ENCODE measurements around the gene UNC13C. TPM values are rescaled to one million over a fixed set of nuclear protein-coding genes. Genes with fewer than 3 reads are reported as not detected.

UNC13C gene
- total and polyA plus RNA-seq, 5 donors from 2014 or later = not detected

DNA sequence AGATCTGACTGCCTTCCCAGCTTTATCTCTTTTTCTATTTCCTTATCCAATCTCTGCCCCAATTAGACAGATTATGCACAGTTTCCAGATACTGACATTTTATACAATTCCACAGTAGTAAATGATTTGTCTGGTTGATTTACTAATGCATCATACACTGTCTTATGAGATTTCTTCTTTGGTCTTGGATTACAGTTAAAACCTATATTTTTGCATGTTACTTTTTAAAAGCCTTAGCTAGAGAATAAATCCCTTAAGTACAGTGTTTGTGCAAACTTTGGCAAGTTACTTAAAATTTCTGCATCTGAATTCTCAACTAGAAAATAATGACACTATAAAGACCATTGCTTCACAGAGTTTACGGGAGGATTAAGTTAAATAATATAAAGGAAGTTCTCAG, 6.0 kb downstream of the UNC13C start:
- H3K36me3 ChIP-seq (ENCODE audit: control insufficient read depth, insufficient read depth, low read length) = no peaks in the 10 kb centered on the region
- H3K27me3 ChIP-seq (ENCODE audit: control insufficient read depth, insufficient read depth, low read length) = no peaks in the 10 kb centered on the region
- Mint-ChIP-seq H3K9me3 (peaks cover 0 to 6% (median 0%) of the 10 kb centered on the region in 7 donors), H3K27ac (no peak overlapping the region), H3K36me3 (no peaks in the 10 kb centered on the region), H3K4me3 (no peak overlapping the region), H3K4me1 (no peaks in the 10 kb centered on the region), H3K27me3 (peaks cover 1% of the 10 kb centered on the region)
- H3K9me3 ChIP-seq (ENCODE audit: control insufficient read depth in 2 of 2, low read length in 2 of 2) = no peaks in the 10 kb centered on the region
- no peak overlapping the region for H3K4me3 ChIP-seq (ENCODE audit: low read depth, low read length)
- no peaks in the 10 kb centered on the region for H3K4me1 ChIP-seq (ENCODE audit: control insufficient read depth, insufficient read depth, low read length, poor library complexity, severe bottlenecking)
- ATAC-seq (ENCODE audit: low read depth in 2 of 2) (no peak), DNase-seq (no peak)
- no peak overlapping the region for H3K27ac ChIP-seq (ENCODE audit: insufficient read depth, low read length, poor library complexity, severe bottlenecking)

GRCh38 chr15:53985562-53985961, 7.3 kb downstream of the UNC13C start:
- Mint-ChIP-seq H3K4me1 (no peaks in the 10 kb centered on the region), H3K27ac (no peak overlapping the region), H3K9me3 (peaks cover 0 to 6% (median 0%) of the 10 kb centered on the region in 7 donors), H3K27me3 (no peaks in the 10 kb centered on the region), H3K36me3 (no peaks in the 10 kb centered on the region), H3K4me3 (no peak overlapping the region)
- Histone ChIP-seq H3K27ac (ENCODE audit: insufficient read depth, low read length, poor library complexity, severe bottlenecking) (no peak overlapping the region), H3K36me3 (ENCODE audit: control insufficient read depth, insufficient read depth, low read length) (no peaks in the 10 kb centered on the region), H3K27me3 (ENCODE audit: control insufficient read depth, insufficient read depth, low read length) (no peaks in the 10 kb centered on the region), H3K9me3 (ENCODE audit: control insufficient read depth in 2 of 2, low read length in 2 of 2) (no peaks in the 10 kb centered on the region), H3K4me3 (ENCODE audit: low read depth, low read length) (no peak overlapping the region), H3K4me1 (ENCODE audit: control insufficient read depth, insufficient read depth, low read length, poor library complexity, severe bottlenecking) (no peaks in the 10 kb centered on the region)
- DNase-seq = no peak
- no peak for ATAC-seq (ENCODE audit: low read depth in 2 of 2)

DNA sequence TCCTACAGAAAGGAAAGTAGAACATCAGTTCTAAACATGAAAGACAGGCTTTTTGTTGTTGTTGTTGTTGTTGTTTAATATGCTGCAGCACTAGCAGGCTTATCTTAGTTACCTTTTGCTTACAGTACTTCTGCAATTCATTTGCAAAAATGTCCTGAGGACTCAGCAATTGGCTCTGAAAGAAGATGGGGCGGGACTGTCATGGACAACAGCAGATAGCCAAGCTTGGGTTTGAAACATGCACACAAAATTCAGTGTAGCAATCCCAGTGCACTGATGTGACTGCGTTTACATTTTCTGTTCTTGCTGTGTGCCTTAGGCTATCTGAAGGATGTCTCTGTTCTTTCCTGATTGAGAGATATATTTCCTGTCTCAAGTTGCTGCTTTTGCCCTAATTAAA, 9.2 kb downstream of the UNC13C start:
- Mint-ChIP-seq H3K27me3 (no peaks in the 10 kb centered on the region), H3K36me3 (no peaks in the 10 kb centered on the region), H3K27ac (no peak overlapping the region), H3K4me1 (no peaks in the 10 kb centered on the region), H3K9me3 (peaks cover 0 to 6% (median 0%) of the 10 kb centered on the region in 7 donors), H3K4me3 (no peak overlapping the region)
- DNase-seq (no peak), ATAC-seq (ENCODE audit: low read depth in 2 of 2) (no peak)
- no peak overlapping the region for H3K4me3 ChIP-seq (ENCODE audit: low read depth, low read length)
- no peaks in the 10 kb centered on the region for H3K36me3 ChIP-seq (ENCODE audit: control insufficient read depth, insufficient read depth, low read length)
- H3K4me1 ChIP-seq (ENCODE audit: control insufficient read depth, insufficient read depth, low read length, poor library complexity, severe bottlenecking) = no peaks in the 10 kb centered on the region
- no peaks in the 10 kb centered on the region for H3K27me3 ChIP-seq (ENCODE audit: control insufficient read depth, insufficient read depth, low read length)
- H3K9me3 ChIP-seq (ENCODE audit: control insufficient read depth in 2 of 2, low read length in 2 of 2) = no peaks in the 10 kb centered on the region
- H3K27ac ChIP-seq (ENCODE audit: insufficient read depth, low read length, poor library complexity, severe bottlenecking) = no peak overlapping the region

DNA sequence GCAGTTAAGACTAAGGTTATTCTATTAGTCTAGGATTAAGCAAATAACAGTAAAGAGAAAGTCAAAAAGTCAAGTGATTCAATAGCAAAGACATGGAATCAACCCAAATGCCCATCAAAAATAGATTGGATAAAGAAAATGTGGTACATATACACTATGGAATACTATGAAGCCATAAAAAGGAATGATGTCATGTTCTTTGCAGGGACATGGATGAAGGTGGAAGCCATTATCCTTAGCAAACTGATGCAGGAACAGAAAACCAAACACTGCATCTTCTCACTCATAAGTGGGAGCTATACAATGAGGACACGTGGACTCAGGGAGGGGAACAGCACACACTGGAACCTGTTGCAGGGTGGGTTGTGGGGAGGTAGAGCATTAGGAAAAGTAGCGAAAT, 29.0 kb downstream of the UNC13C start:
- no peaks in the 10 kb centered on the region for H3K9me3 ChIP-seq (ENCODE audit: control insufficient read depth in 2 of 2, low read length in 2 of 2)
- no peak overlapping the region for H3K4me3 Mint-ChIP-seq
- no peak overlapping the region for H3K27ac Mint-ChIP-seq
- no peaks in the 10 kb centered on the region for H3K36me3 ChIP-seq (ENCODE audit: control insufficient read depth, insufficient read depth, low read length)
- H3K27me3 ChIP-seq (ENCODE audit: control insufficient read depth, insufficient read depth, low read length) = no peaks in the 10 kb centered on the region
- no peak overlapping the region for H3K27ac ChIP-seq (ENCODE audit: insufficient read depth, low read length, poor library complexity, severe bottlenecking)
- no peaks in the 10 kb centered on the region for H3K4me1 Mint-ChIP-seq
- DNase-seq = no peak
- H3K4me3 ChIP-seq (ENCODE audit: low read depth, low read length) = no peak overlapping the region
- no peak for ATAC-seq (ENCODE audit: low read depth in 2 of 2)
- H3K27me3 Mint-ChIP-seq = peaks cover 5% of the 10 kb centered on the region
- no peaks in the 10 kb centered on the region for H3K4me1 ChIP-seq (ENCODE audit: control insufficient read depth, insufficient read depth, low read length, poor library complexity, severe bottlenecking)
- no peaks in the 10 kb centered on the region for H3K36me3 Mint-ChIP-seq
- H3K9me3 Mint-ChIP-seq = peaks cover 0 to 12% (median 4%) of the 10 kb centered on the region in 7 donors

GRCh38 chr15:54011656-54012055, 33.4 kb downstream of the UNC13C start:
- Mint-ChIP-seq H3K27me3 (no peaks in the 10 kb centered on the region), H3K36me3 (no peaks in the 10 kb centered on the region), H3K27ac (no peak overlapping the region), H3K4me3 (no peak overlapping the region), H3K4me1 (no peaks in the 10 kb centered on the region), H3K9me3 (peaks cover 0 to 7% (median 0%) of the 10 kb centered on the region in 7 donors)
- Histone ChIP-seq H3K9me3 (ENCODE audit: control insufficient read depth in 2 of 2, low read length in 2 of 2) (no peaks in the 10 kb centered on the region), H3K4me1 (ENCODE audit: control insufficient read depth, insufficient read depth, low read length, poor library complexity, severe bottlenecking) (no peaks in the 10 kb centered on the region), H3K27ac (ENCODE audit: insufficient read depth, low read length, poor library complexity, severe bottlenecking) (no peak overlapping the region), H3K27me3 (ENCODE audit: control insufficient read depth, insufficient read depth, low read length) (no peaks in the 10 kb centered on the region), H3K36me3 (ENCODE audit: control insufficient read depth, insufficient read depth, low read length) (no peaks in the 10 kb centered on the region), H3K4me3 (ENCODE audit: low read depth, low read length) (no peak overlapping the region)
- no peak for DNase-seq
- no peak for ATAC-seq (ENCODE audit: low read depth in 2 of 2)

DNA sequence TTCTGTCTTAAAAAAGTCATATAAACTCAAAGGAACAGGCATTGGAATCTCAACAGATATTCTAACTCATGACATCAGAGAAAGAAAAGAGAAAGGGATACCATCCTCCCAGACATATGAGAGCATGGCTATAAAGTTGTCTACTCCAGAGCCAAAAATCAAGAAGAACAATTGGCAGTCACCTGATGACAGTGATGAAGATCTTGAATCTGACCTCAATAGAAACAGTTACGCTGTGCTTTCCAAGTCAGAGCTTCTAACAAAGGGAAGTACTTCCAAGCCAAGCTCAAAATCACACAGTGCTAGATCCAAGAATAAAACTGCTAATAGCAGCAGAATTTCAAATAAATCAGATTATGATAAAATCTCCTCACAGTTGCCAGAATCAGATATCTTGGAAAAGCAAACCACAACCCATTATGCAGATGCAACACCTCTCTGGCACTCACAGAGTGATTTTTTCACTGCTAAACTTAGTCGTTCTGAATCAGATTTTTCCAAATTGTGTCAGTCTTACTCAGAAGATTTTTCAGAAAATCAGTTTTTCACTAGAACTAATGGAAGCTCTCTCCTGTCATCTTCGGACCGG, 35.9 kb downstream of the UNC13C start:
- H3K27ac Mint-ChIP-seq = peak overlapping the region in 1 of 3 donors; percentile 4
- DNase-seq (no peak), ATAC-seq (ENCODE audit: low read depth in 2 of 2) (no peak)
- peaks cover 0 to 4% (median 0%) of the 10 kb centered on the region in 7 donors for H3K9me3 Mint-ChIP-seq
- no peaks in the 10 kb centered on the region for H3K27me3 Mint-ChIP-seq
- no peaks in the 10 kb centered on the region for H3K36me3 Mint-ChIP-seq
- Histone ChIP-seq H3K27me3 (ENCODE audit: control insufficient read depth, insufficient read depth, low read length) (no peaks in the 10 kb centered on the region), H3K4me1 (ENCODE audit: control insufficient read depth, insufficient read depth, low read length, poor library complexity, severe bottlenecking) (no peaks in the 10 kb centered on the region), H3K36me3 (ENCODE audit: control insufficient read depth, insufficient read depth, low read length) (no peaks in the 10 kb centered on the region), H3K4me3 (ENCODE audit: low read depth, low read length) (no peak overlapping the region), H3K27ac (ENCODE audit: insufficient read depth, low read length, poor library complexity, severe bottlenecking) (no peak overlapping the region), H3K9me3 (ENCODE audit: control insufficient read depth in 2 of 2, low read length in 2 of 2) (no peaks in the 10 kb centered on the region)
- H3K4me1 Mint-ChIP-seq = no peaks in the 10 kb centered on the region
- H3K4me3 Mint-ChIP-seq = no peak overlapping the region

- Mint-ChIP-seq H3K36me3 (no peaks in the 10 kb centered on the region), H3K9me3 (peaks cover 0 to 5% (median 0%) of the 10 kb centered on the region in 7 donors), H3K27ac (no peak overlapping the region), H3K27me3 (no peaks in the 10 kb centered on the region), H3K4me1 (no peaks in the 10 kb centered on the region), H3K4me3 (peak overlapping the region in 1 of 4 donors; percentile 13)
- no peak overlapping the region for H3K27ac ChIP-seq (ENCODE audit: insufficient read depth, low read length, poor library complexity, severe bottlenecking)
- H3K4me1 ChIP-seq (ENCODE audit: control insufficient read depth, insufficient read depth, low read length, poor library complexity, severe bottlenecking) = no peaks in the 10 kb centered on the region
- no peaks in the 10 kb centered on the region for H3K27me3 ChIP-seq (ENCODE audit: control insufficient read depth, insufficient read depth, low read length)
- H3K4me3 ChIP-seq (ENCODE audit: low read depth, low read length) = no peak overlapping the region
- ATAC-seq (ENCODE audit: low read depth in 2 of 2) (no peak), DNase-seq (no peak)
- no peaks in the 10 kb centered on the region for H3K36me3 ChIP-seq (ENCODE audit: control insufficient read depth, insufficient read depth, low read length)
- no peaks in the 10 kb centered on the region for H3K9me3 ChIP-seq (ENCODE audit: control insufficient read depth in 2 of 2, low read length in 2 of 2)
Observed at GRCh38 chr15:54017251-54017650, 39.0 kb downstream of the UNC13C start.

- Mint-ChIP-seq H3K27ac (no peak overlapping the region), H3K4me3 (no peak overlapping the region), H3K36me3 (no peaks in the 10 kb centered on the region), H3K9me3 (peaks cover 0 to 11% (median 4%) of the 10 kb centered on the region in 7 donors), H3K27me3 (no peaks in the 10 kb centered on the region), H3K4me1 (no peaks in the 10 kb centered on the region)
- Histone ChIP-seq H3K9me3 (ENCODE audit: control insufficient read depth in 2 of 2, low read length in 2 of 2) (peaks cover 0 to 4% of the 10 kb centered on the region in 2 experiments), H3K27ac (ENCODE audit: insufficient read depth, low read length, poor library complexity, severe bottlenecking) (no peak overlapping the region), H3K36me3 (ENCODE audit: control insufficient read depth, insufficient read depth, low read length) (no peaks in the 10 kb centered on the region), H3K4me1 (ENCODE audit: control insufficient read depth, insufficient read depth, low read length, poor library complexity, severe bottlenecking) (no peaks in the 10 kb centered on the region), H3K27me3 (ENCODE audit: control insufficient read depth, insufficient read depth, low read length) (no peaks in the 10 kb centered on the region), H3K4me3 (ENCODE audit: low read depth, low read length) (no peak overlapping the region)
- no peak for ATAC-seq (ENCODE audit: low read depth in 2 of 2)
- no peak for DNase-seq
Observed at GRCh38 chr15:54017959-54018358, 39.7 kb downstream of the UNC13C start.

All from CD4-positive, CD25-positive, alpha-beta regulatory T cell (primary cell).